GM18907 (cell line): ENCODE data around the gene MRPL4.
A peak's percentile ranks its signal among the peaks of the same experiment; 100 is the strongest.

Experiments used
- ATAC-seq: cut with Tn5 transposase; IDR thresholded peaks from one replicate; pipeline ENCODE4 v1.9.1; 2021; ENCODE audit warnings: mild to moderate bottlenecking, moderate library complexity; ENCODE audit not compliant: unreplicated experiment

The MRPL4 gene

DNA sequence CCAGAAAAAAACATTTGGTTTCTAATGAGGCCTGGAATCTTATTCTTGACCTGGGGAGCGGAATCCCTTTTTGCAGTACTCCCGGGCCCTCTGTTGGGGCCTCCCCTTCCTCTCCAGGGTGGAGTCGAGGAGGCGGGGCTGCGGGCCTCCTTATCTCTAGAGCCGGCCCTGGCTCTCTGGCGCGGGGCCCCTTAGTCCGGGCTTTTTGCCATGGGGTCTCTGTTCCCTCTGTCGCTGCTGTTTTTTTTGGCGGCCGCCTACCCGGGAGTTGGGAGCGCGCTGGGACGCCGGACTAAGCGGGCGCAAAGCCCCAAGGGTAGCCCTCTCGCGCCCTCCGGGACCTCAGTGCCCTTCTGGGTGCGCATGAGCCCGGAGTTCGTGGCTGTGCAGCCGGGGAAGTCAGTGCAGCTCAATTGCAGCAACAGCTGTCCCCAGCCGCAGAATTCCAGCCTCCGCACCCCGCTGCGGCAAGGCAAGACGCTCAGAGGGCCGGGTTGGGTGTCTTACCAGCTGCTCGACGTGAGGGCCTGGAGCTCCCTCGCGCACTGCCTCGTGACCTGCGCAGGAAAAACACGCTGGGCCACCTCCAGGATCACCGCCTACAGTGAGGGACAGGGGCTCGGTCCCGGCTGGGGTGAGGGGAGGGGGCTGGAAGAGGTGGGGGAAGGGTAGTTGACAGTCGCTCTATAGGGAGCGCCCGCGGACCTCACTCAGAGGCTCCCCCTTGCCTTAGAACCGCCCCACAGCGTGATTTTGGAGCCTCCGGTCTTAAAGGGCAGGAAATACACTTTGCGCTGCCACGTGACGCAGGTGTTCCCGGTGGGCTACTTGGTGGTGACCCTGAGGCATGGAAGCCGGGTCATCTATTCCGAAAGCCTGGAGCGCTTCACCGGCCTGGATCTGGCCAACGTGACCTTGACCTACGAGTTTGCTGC lies 35.1 kb downstream of the MRPL4 start, which contains the start of gene ICAM4:
Gene ICAM4 (plus strand): TSS at position 153 of the 935 bp plus-strand sequence. CDS start 58 bp downstream, at position 211.
- ATAC-seq = no peak

DNA sequence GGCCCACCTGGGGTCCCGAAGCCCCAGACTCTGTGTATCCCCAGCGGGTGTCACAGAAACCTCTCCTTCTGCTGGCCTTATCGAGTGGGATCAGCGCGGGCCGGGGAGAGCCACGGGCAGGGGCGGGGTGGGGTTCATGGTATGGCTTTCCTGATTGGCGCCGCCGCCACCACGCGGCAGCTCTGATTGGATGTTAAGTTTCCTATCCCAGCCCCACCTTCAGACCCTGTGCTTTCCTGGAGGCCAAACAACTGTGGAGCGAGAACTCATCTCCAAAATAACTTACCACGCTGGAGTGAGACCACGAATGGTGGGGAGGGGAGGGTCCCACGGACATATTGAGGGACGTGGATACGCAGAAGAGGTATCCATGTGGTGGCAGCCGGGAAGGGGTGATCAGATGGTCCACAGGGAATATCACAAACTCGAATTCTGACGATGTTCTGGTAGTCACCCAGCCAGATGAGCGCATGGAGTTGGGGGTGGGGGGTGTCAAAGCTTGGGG lies 36.7 kb downstream of the MRPL4 start:
- no peak for ATAC-seq

DNA sequence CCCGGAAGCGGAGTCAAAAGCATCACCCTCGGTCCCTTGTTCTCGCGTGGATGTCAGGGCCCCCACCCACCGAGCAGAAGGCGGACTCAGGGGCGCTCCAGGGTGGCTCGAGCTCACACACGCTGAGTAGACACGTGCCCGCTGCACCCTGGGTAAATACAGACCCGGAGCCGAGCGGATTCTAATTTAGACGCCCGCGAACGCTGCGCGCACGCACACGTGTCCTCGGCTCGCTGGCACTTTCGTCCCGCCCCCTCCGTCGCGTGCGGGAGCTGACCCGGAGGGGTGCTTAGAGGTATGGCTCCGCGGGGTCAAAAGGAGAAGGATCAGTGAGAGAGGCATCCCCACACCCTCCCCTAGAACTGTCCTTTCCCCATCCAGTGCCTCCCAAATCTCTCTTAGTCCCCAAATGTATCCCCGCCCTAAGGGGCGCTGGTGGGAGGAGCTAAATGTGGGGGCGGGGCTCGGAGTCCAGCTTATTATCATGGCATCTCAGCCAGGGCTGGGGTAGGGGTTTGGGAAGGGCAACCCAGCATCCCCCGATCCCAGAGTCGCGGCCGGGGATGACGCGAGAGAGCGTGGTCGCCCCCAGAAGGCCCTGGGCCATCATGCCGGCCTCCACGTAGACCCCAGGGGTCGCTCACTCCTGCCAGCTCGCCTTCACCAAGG lies 37.3 kb downstream of the MRPL4 start:
- no peak for ATAC-seq

DNA sequence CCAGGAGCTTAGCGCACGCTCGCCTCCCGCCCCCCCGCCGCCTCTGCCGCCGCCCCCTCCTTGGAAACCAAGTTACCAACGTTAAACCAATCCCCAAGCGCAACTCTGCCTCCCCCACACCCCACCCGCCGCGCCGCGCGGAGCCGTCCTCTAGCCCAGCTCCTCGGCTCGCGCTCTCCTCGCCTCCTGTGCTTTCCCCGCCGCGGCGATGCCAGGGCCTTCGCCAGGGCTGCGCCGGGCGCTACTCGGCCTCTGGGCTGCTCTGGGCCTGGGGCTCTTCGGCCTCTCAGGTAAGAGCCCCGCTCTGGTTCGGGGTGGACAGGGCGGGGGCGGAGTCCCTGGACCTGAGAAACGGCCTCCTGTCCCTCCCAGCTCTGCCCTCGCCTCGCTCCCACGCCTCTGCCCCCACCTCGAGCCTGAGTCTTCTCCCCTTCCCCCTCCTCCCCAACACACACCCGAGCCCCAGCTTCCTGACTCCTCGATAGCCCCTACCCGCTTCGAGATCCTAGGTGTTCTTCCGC lies 37.9 kb downstream of the MRPL4 start, which contains the start of gene ICAM5:
Gene ICAM5 (plus strand): TSS at position 117 of the 521 bp plus-strand sequence. CDS start 92 bp downstream, at position 209.
- ATAC-seq = no peak

DNA sequence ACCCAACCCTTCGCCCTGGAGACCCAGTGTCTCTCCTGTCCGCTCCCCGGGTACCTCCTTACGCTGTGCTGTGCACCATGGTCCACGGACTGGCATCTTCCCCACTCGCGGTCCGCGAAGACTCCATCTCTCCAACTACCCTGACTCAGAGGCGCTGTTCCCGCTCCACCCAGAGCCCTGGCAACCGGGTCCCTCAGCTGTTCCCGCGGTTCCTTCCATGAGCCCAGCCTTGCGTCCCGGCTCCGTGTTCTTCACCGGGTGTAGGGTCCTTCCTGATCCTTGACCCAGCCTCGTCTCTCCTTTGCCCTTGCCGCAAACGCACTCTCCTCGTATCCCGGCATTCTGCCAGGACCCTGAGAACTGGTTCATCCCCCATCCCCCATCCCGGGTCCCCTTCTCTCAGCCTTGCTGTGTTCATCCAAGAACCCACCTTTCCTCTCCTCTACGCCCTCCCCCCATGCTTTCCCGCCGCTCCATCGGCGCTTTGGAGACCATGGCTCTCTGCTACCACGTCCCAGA lies 38.4 kb downstream of the MRPL4 start:
- ATAC-seq = no peak

DNA sequence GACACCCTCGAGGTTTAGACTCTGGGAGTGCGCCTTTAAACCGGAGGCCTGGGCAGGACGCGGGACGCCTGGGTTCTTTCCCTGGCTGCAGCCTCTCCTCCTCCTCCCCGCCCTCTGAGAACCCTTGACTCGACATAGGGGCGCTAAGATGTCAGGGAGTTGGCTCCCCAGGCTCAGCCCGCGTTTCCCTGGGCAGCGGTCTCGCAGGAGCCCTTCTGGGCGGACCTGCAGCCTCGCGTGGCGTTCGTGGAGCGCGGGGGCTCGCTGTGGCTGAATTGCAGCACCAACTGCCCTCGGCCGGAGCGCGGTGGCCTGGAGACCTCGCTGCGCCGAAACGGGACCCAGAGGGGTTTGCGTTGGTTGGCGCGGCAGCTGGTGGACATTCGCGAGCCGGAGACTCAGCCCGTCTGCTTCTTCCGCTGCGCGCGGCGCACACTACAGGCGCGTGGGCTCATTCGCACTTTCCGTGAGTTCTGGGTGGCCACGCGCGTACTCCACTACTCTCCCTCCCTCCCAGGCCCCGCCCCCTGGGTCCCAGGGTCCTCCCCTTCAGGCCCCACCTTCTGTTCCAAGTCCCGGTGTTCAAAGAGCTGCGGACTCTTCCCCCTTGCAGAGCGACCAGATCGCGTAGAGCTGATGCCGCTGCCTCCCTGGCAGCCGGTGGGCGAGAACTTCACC lies 39.0 kb downstream of the MRPL4 start:
- ATAC-seq = no peak

DNA sequence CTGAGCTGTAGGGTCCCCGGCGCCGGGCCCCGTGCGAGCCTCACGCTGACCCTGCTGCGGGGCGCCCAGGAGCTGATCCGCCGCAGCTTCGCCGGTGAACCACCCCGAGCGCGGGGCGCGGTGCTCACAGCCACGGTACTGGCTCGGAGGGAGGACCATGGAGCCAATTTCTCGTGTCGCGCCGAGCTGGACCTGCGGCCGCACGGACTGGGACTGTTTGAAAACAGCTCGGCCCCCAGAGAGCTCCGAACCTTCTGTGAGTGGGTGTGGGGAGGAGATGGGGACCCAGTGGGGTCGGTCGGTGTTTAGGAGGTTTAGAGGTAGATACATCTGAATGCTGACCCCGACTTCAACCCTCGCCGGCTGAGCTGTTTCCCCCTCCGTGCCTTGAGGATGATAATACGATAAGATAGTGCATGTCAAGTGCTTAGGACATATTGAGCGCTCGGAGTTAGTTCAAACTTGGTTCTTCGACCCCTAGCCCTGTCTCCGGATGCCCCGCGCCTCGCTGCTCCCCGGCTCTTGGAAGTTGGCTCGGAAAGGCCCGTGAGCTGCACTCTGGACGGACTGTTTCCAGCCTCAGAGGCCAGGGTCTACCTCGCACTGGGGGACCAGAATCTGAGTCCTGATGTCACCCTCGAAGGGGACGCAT lies 39.7 kb downstream of the MRPL4 start:
- ATAC-seq = no peak

DNA sequence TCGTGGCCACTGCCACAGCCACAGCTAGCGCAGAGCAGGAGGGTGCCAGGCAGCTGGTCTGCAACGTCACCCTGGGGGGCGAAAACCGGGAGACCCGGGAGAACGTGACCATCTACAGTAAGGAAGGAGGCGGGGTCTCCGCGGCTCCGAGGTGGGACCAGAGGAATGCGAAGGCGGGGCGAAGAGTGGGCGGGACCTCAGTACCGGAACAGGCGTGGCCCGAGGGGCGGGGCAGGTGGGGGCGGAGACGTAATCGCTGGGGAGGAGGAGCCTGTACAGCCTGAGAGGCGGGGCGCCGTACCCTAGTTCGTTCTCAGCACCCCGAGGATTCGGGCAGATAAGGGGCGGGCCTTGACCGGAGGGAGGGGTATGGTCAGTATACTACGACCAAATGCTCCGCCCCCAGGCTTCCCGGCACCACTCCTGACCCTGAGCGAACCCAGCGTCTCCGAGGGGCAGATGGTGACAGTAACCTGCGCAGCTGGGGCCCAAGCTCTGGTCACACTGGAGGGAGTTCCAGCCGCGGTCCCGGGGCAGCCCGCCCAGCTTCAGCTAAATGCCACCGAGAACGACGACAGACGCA lies 40.3 kb downstream of the MRPL4 start:
- peak; percentile 47 for ATAC-seq

DNA sequence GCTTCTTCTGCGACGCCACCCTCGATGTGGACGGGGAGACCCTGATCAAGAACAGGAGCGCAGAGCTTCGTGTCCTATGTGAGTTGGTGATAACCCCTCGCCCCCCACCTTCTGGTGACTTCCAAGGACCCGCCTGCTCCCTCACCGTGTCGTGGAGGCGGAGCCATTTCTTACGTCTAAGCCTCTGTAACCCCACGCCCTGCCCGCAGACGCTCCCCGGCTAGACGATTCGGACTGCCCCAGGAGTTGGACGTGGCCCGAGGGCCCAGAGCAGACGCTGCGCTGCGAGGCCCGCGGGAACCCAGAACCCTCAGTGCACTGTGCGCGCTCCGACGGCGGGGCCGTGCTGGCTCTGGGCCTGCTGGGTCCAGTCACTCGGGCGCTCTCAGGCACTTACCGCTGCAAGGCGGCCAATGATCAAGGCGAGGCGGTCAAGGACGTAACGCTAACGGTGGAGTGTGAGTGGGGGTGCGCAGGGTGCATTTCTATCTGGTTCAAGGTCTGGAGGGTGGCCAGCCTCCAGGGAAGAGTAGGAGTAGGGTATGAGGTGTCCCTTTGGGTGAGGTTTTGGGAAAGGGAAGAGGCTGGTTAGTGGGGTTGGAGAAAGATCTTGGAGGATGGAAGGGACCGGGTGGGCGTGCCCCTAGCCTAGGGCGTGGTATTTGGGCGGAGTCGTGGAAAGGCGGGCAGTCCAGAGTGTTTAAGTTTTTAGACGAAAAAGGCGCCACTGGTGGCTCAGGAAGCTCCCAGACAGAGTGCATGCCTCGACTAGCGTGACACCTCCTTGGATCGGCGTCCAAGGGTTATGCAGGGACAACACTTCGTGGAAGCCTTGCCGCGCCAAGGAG lies 41.0 kb downstream of the MRPL4 start:
- no peak for ATAC-seq

DNA sequence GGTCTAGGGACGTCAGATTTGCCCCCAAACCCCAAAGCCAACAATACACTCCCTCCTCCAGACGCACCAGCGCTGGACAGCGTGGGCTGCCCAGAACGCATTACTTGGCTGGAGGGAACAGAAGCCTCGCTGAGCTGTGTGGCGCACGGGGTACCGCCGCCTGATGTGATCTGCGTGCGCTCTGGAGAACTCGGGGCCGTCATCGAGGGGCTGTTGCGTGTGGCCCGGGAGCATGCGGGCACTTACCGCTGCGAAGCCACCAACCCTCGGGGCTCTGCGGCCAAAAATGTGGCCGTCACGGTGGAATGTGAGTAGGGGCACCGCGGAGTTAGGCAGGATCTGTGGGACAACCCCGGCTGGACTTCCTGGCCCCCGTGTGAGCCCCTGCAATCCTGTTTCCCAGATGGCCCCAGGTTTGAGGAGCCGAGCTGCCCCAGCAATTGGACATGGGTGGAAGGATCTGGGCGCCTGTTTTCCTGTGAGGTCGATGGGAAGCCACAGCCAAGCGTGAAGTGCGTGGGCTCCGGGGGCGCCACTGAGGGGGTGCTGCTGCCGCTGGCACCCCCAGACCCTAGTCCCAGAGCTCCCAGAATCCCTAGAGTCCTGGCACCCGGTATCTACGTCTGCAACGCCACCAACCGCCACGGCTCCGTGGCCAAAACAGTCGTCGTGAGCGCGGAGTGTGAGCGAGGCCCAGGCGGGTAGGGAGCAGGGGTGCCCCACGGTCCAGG lies 41.8 kb downstream of the MRPL4 start:
- ATAC-seq = no peak

DNA sequence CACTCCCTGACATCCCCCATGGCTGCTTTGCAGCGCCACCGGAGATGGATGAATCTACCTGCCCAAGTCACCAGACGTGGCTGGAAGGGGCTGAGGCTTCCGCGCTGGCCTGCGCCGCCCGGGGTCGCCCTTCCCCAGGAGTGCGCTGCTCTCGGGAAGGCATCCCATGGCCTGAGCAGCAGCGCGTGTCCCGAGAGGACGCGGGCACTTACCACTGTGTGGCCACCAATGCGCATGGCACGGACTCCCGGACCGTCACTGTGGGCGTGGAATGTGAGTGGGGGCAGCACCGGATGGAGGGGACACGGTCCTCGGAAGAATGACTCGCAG lies 42.3 kb downstream of the MRPL4 start:
- no peak for ATAC-seq

DNA sequence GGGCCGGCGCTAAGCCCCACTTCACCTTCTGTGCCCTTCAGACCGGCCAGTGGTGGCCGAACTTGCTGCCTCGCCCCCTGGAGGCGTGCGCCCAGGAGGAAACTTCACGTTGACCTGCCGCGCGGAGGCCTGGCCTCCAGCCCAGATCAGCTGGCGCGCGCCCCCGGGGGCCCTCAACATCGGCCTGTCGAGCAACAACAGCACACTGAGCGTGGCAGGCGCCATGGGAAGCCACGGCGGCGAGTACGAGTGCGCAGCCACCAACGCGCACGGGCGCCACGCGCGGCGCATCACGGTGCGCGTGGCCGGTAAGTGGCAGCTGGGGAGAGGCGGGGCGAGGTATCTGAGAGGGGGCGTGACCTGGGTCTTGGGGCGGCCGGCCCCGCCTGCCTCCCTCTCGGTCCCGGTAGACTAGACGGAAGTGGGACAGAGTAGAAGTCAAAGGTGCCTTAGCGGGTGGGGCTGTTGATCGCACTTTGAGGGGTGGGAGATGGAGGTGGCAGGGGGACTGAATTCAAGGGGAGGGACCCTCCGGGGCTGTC lies 43.4 kb downstream of the MRPL4 start:
- no peak for ATAC-seq

DNA sequence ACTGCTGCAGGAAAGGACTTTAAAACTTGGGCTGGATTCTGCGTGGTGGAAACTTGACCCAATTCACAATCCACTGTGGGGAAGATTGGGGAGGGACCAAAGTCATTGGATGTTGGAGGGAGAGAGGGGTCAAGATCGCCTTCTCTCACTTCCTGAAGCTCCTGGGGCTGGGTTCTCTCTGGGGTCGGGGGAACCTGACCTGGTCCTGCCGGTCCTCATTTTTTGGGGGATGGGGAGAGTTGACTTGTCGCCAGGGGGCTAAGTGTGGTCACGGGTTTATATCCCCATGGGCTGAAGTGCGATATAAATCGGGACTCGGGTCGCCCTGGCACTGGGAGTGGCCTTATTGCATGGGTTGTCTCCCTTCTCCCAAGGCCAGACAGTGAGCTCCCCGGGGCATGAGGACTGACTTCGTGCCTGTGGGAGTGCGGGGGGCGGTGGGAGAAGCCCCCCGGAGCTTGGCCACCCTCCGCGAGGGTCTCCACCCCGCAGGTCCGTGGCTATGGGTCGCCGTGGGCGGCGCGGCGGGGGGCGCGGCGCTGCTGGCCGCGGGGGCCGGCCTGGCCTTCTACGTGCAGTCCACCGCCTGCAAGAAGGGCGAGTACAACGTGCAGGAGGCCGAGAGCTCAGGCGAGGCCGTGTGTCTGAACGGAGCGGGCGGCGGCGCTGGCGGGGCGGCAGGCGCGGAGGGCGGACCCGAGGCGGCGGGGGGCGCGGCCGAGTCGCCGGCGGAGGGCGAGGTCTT lies 44.0 kb downstream of the MRPL4 start:
- ATAC-seq = no peak

DNA sequence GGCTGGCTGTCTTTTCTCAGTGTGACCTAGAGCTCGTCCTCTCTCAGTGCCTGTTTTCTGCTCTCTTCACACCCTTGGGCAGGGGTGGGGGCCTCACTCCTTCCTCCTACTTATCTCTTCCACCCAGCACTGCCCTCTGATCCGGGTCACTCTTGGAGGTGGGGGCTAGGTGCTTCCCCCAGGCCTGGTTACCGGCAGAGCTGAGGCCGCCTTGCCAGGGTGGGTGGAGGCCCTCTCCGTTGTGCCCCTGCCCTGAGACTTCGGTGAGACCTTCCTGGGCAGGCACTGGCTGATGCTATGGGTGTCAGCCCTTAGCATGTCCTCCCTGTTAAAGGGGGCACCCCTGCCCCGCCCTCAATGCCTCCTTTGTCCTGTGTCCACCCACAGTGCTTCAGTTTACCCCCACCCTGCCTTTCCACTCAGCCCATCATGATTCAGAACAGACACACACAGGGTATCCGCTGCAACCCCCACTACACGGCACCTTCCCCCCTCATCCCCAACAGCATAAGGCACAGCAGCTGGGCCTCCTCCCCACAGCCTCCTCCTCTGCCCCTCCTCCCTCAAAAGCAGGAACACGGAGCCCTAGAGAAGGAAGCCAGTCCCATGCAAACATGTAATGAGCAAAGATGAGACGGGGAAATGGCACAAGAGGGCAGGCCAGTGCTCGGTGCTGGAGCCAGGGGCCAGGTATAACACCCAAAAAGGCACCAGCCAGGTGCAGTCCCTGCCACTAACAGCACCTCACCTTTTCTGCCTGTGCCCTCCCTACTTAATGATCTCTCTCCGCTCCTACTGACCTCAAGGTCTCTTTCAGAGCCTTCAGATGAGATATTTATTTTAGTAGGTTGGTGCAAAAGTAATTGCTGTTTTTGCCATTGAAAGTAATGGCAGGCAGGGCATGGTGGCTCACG lies 47.8 kb downstream of the MRPL4 start:
- no peak for ATAC-seq

DNA sequence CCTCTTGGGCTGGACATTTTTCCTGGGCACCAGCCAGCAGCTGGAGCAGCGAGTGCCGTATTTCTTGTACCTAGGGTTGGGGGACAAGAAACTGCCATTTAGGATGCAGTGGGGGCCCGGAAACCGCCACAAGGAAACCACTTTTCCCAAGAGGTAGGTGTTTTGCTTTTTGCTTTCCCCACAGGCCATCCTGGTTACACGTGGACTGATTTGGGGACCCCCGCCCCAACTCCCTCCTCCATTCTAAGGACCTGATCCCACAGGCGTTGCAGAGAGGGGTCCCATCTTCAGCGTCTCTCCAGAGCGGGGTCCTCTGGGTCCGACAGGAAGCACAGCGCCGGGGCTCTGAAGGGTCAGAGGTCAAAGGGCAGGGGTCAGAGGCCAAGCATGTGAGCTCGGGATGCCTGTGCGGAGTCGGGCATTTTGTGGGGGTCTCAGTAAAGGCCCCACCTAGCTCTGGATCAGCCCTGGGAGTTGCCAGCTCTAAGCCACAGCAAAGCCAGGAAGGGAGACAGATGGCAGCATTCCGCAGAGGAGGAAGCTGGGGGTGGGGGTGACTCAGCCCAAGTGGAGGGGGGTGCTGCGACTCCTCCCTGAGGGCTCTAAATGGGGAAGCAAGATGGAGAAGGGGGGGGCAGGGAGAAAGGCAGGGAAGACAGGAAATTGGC lies 53.3 kb downstream of the MRPL4 start:
- no peak for ATAC-seq

DNA sequence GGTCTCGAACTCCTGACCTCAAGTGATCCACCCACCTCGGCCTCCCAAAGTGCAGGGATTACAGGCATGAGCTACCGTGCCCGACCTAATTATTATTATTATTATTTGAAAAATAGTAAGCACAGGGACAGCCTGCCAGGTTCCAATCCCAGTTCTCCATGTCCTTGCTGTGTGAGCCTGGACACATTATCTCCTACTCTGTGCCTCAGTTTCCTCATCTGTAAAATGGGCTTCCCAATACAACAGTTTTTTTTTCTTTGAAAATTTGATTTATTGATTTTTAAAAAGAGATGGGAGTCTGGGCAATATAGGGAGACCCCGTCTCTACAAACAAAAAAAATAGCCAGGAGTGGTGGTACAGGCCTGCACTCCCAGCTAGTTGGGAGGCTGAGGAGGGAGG lies 54.3 kb downstream of the MRPL4 start:
- ATAC-seq = no peak
